H9 (cell line): ENCODE results near the gene AGMO. TPM values are rescaled to one million over a fixed set of nuclear protein-coding genes. Genes with fewer than 3 reads are reported as not detected.

ENCODE experiments used
- DNase-seq: peaks from one replicate; pipeline ENCODE4 v3.0.0-alpha.2; 2017
- H2AFZ ChIP-seq: one replicate; pipeline ENCODE4 v1.6.1; 2013; ENCODE audit warnings: mild to moderate bottlenecking, low read length, control low read depth, moderate library complexity
- H2AK5ac ChIP-seq: 2 replicates; pipeline ENCODE4 v1.6.1; 2013; ENCODE audit warnings: low read length, control low read depth, mixed read lengths; ENCODE audit not compliant: insufficient read length
- H2BK120ac ChIP-seq: one replicate; pipeline ENCODE4 v1.6.1; 2013; ENCODE audit warnings: low read depth, mild to moderate bottlenecking, low read length, control low read depth, inconsistent platforms; ENCODE audit not compliant: poor library complexity, severe bottlenecking
- H2BK12ac ChIP-seq: 2 replicates; pipeline ENCODE4 v1.6.1; 2013; ENCODE audit warnings: low read length, control low read depth, mixed read lengths, low read depth; ENCODE audit not compliant: insufficient read length
- H2BK15ac ChIP-seq: 2 replicates; pipeline ENCODE4 v1.6.1; 2013; ENCODE audit warnings: low read depth, low read length, control low read depth
- H2BK20ac ChIP-seq: one replicate; pipeline ENCODE4 v1.6.1; 2013; ENCODE audit warnings: low read depth, mild to moderate bottlenecking, low read length, control low read depth, inconsistent platforms; ENCODE audit not compliant: poor library complexity, severe bottlenecking
- H2BK5ac ChIP-seq: 2 replicates; pipeline ENCODE4 v1.6.1; 2013; ENCODE audit warnings: low read length, control low read depth, mixed read lengths; ENCODE audit not compliant: insufficient read length
- H3K14ac ChIP-seq: 2 replicates; pipeline ENCODE4 v1.6.1; 2013; ENCODE audit warnings: low read length, control low read depth; ENCODE audit not compliant: insufficient read depth
- H3K18ac ChIP-seq: 2 replicates; pipeline ENCODE4 v1.6.1; 2013; ENCODE audit warnings: low read depth, mild to moderate bottlenecking, mixed read lengths, low read length, control low read depth; ENCODE audit not compliant: insufficient read length
- H3K23ac ChIP-seq: 2 replicates; pipeline ENCODE4 v1.6.1; 2013; ENCODE audit warnings: low read length, control low read depth, mixed read lengths, low read depth; ENCODE audit not compliant: insufficient read length
- H3K23me2 ChIP-seq: 2 replicates; pipeline ENCODE4 v1.6.1; 2013; ENCODE audit warnings: low read depth, mild to moderate bottlenecking, mixed read lengths, low read length, control low read depth; ENCODE audit not compliant: insufficient read length, poor library complexity, severe bottlenecking
- H3K27ac ChIP-seq: 2 replicates; pipeline ENCODE4 v1.5.1; 2013; ENCODE audit warnings: low read length, control low read depth, mixed read lengths, low read depth; ENCODE audit not compliant: insufficient read length
- H3K27me3 ChIP-seq: 2 replicates; pipeline ENCODE4 v1.6.1; 2013; ENCODE audit warnings: low read length, control low read depth, inconsistent platforms; ENCODE audit not compliant: insufficient read depth
- H3K4ac ChIP-seq: 2 replicates; pipeline ENCODE4 v1.6.1; 2013; ENCODE audit warnings: low read depth, mild to moderate bottlenecking, control low read depth, inconsistent platforms, low read length, moderate library complexity
- H3K4me1 ChIP-seq: 2 replicates; pipeline ENCODE4 v1.6.1; 2013; ENCODE audit warnings: low read length, control low read depth, inconsistent platforms; ENCODE audit not compliant: insufficient read depth
- H3K4me2 ChIP-seq: 2 replicates; pipeline ENCODE4 v1.6.1; 2013; ENCODE audit warnings: low read length, control low read depth, mixed read lengths; ENCODE audit not compliant: insufficient read length, insufficient read depth
- H3K56ac ChIP-seq: 2 replicates; pipeline ENCODE4 v1.6.1; 2013; ENCODE audit warnings: low read depth, mild to moderate bottlenecking, mixed read lengths, low read length, control low read depth; ENCODE audit not compliant: insufficient read length
- H3K79me1 ChIP-seq: 2 replicates; pipeline ENCODE4 v1.6.1; 2013; ENCODE audit warnings: low read depth, mild to moderate bottlenecking, moderate library complexity, low read length, control low read depth, inconsistent platforms; ENCODE audit not compliant: insufficient read depth, poor library complexity, severe bottlenecking
- H3K79me2 ChIP-seq: 2 replicates; pipeline ENCODE4 v1.6.1; 2013; ENCODE audit warnings: low read length, control low read depth, inconsistent platforms; ENCODE audit not compliant: insufficient read depth
- H3K9ac ChIP-seq: 2 replicates; pipeline ENCODE4 v1.6.1; 2013; ENCODE audit warnings: low read length, control low read depth, mixed read lengths; ENCODE audit not compliant: insufficient read length; ENCODE audit errors: extremely low read depth
- H3K9me3 ChIP-seq: one replicate; pipeline ENCODE4 v1.6.1; 2013; ENCODE audit warnings: low read depth, low read length, inconsistent platforms; ENCODE audit not compliant: control insufficient read depth
- H3T11ph ChIP-seq: one replicate; pipeline ENCODE4 v1.6.1; 2013; ENCODE audit warnings: mild to moderate bottlenecking, low read length, control low read depth, inconsistent platforms
- H4K20me1 ChIP-seq: one replicate; pipeline ENCODE4 v1.6.1; 2013; ENCODE audit not compliant: control insufficient read depth, insufficient read length, insufficient read depth
- H4K5ac ChIP-seq: 2 replicates; pipeline ENCODE4 v1.6.1; 2013; ENCODE audit warnings: low read depth, mild to moderate bottlenecking, mixed read lengths, low read length, control low read depth; ENCODE audit not compliant: insufficient read length
- H4K8ac ChIP-seq: replicated peaks from 2 replicates; pipeline ENCODE4 v1.6.1; 2013; ENCODE audit warnings: low read length, control low read depth, mixed read lengths, low read depth; ENCODE audit not compliant: insufficient read length
- H4K91ac ChIP-seq: 2 replicates; pipeline ENCODE4 v1.6.1; 2013; ENCODE audit warnings: low read depth, mild to moderate bottlenecking, moderate library complexity, mixed read lengths, low read length, control low read depth; ENCODE audit not compliant: insufficient read length
- H3K27ac Mint-ChIP-seq, 3 experiments: 2 replicates in 2 of 3; 3 replicates in 1 of 3; pipeline ENCODE4 v1.8.0; 2020 to 2021; ENCODE audit warnings: mixed read lengths in 3 of 3, mild to moderate bottlenecking in 1 of 3, moderate library complexity in 1 of 3
- H3K27me3 Mint-ChIP-seq: 2 replicates; pipeline ENCODE4 v1.8.0; 2021; ENCODE audit warnings: low read depth, mild to moderate bottlenecking, moderate library complexity, mixed read lengths
- H3K36me3 Mint-ChIP-seq, 3 experiments: 2 replicates in 2 of 3; 3 replicates in 1 of 3; pipeline ENCODE4 v1.8.0; 2020 to 2021; ENCODE audit warnings: low read depth in 3 of 3, mixed read lengths in 3 of 3; ENCODE audit not compliant: insufficient read depth in 1 of 3
- H3K4me1 Mint-ChIP-seq, 2 experiments: 2 replicates each; pipeline ENCODE4 v1.8.0; 2020; ENCODE audit warnings: mixed read lengths in 2 of 2
- H3K4me3 Mint-ChIP-seq, 2 experiments: 2 replicates in 1 of 2; 3 replicates in 1 of 2; pipeline ENCODE4 v1.8.0; 2020 to 2021; ENCODE audit warnings: mild to moderate bottlenecking in 2 of 2, mixed read lengths in 2 of 2, moderate library complexity in 1 of 2
- H3K9me3 Mint-ChIP-seq, 2 experiments: 2 replicates in 1 of 2; 3 replicates in 1 of 2; pipeline ENCODE4 v1.8.0; 2020; ENCODE audit warnings: mild to moderate bottlenecking in 2 of 2, mixed read lengths in 2 of 2, moderate library complexity in 1 of 2
- CTCF ChIP-seq: fragments of 200-600 bp; sonication (generic); conservative IDR thresholded peaks from 3 replicates; pipeline ENCODE4 v1.8.0; 2021; ENCODE audit warnings: antibody characterized with exemption, mild to moderate bottlenecking
- WGBS: extraction: QIAGEN DNeasy Blood & Tissue Kit; methylation state at CpG from one replicate; pipeline ENCODE4 v1.1.7; 2013; ENCODE audit warnings: missing lambda C conversion rate, low lambda C conversion rate, mixed read lengths; ENCODE audit not compliant: insufficient read length; ENCODE audit errors: extremely low coverage; 5-methylcytosine and 5-hydroxymethylcytosine counted together
- total RNA-seq: library from RNA; stranded (reverse); gene quantifications from 2 replicates; pipeline ENCODE4 v1.2.1, GENCODE V29; 2021

The AGMO gene
- total RNA-seq, 1 experiment from 2014 or later, result 0.70 TPM

GRCh38 chr7:15525652-15526263 is 36.1 kb downstream of the AGMO start:
- H3K4me1 ChIP-seq, result no peaks in the 10 kb centered on the region
- H2BK20ac ChIP-seq, result no peak overlapping the region
- Mint-ChIP-seq H3K4me1 (no peaks in the 10 kb centered on the region), H3K36me3 (peaks cover 0 to 9% (median 2%) of the 10 kb centered on the region in 3 experiments; a peak in 4 of 7 replicates), H3K27me3 (no peaks in the 10 kb centered on the region), H3K4me3 (no peak overlapping the region), H3K9me3 (peaks cover 8 to 12% of the 10 kb centered on the region in 2 experiments), H3K27ac (no peak overlapping the region)
- H4K8ac ChIP-seq, result no peak overlapping the region
- H3K9me3 ChIP-seq, result no peaks in the 10 kb centered on the region
- no peak overlapping the region for H3K9ac ChIP-seq
- no peak overlapping the region for H2BK15ac ChIP-seq
- H2AK5ac ChIP-seq, result no peak overlapping the region
- no peak overlapping the region for H3K4ac ChIP-seq
- no peak overlapping the region for H4K5ac ChIP-seq
- H3K27ac ChIP-seq, result no peak overlapping the region
- H3K56ac ChIP-seq, result no peak overlapping the region
- no peaks in the 10 kb centered on the region for H4K20me1 ChIP-seq
- H2BK12ac ChIP-seq, result no peak overlapping the region
- no peaks in the 10 kb centered on the region for H3K79me1 ChIP-seq
- no peak overlapping the region for H2BK5ac ChIP-seq
- H3K4me2 ChIP-seq, result no peak overlapping the region
- H3K18ac ChIP-seq, result no peak overlapping the region
- no peaks in the 10 kb centered on the region for H3K27me3 ChIP-seq
- H3T11ph ChIP-seq, result no peak overlapping the region
- no peak for DNase-seq
- H3K23me2 ChIP-seq, result no peaks in the 10 kb centered on the region
- H3K79me2 ChIP-seq, result no peaks in the 10 kb centered on the region
- whole genome bisulfite sequencing, result no CpG with 5 or more reads among the region's 21 CpGs
- no peak overlapping the region for H4K91ac ChIP-seq
- H3K14ac ChIP-seq, result no peak overlapping the region
- TF ChIP-seq CTCF, result no peak
- no peak overlapping the region for H3K23ac ChIP-seq
- no peak overlapping the region for H2AFZ ChIP-seq
- no peak overlapping the region for H2BK120ac ChIP-seq
